ENCODE measurements around the gene KIAA0232.

KIAA0232 gene

DNA sequence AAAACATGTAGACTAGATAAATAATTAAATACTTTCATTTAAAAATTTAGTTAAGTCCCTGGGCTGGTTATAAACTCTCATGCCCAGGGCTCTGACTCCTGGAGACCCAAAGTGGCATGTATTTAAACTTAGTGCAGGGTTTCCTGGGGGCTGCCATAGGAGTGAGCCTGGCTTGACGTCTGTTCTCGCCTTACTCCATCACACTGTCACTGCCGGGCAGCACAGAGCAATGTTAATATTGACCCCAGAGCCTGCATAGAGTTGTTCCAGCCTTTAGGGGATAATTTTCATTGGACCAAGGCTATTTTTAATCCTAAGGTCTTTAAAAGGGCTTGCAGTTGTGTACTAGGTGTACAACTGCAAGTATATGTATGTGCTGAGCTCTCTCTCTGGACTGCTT, 31.2 kb downstream of the KIAA0232 start:
- no peak for ATAC-seq
- no peak for TF ChIP-seq ZFP3 (CRISPR knock-in tag; IDR thresholded peaks at IDR 0.05)
- no peak for TF ChIP-seq RARB (CRISPR knock-in tag; IDR thresholded peaks at IDR 0.05)
- TF ChIP-seq, protein P1, sequence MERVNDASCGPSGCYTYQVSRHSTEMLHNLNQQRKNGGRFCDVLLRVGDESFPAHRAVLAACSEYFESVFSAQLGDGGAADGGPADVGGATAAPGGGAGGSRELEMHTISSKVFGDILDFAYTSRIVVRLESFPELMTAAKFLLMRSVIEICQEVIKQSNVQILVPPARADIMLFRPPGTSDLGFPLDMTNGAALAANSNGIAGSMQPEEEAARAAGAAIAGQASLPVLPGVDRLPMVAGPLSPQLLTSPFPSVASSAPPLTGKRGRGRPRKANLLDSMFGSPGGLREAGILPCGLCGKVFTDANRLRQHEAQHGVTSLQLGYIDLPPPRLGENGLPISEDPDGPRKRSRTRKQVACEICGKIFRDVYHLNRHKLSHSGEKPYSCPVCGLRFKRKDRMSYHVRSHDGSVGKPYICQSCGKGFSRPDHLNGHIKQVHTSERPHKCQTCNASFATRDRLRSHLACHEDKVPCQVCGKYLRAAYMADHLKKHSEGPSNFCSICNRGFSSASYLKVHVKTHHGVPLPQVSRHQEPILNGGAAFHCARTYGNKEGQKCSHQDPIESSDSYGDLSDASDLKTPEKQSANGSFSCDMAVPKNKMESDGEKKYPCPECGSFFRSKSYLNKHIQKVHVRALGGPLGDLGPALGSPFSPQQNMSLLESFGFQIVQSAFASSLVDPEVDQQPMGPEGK (CRISPR knock-in tag; IDR thresholded peaks at IDR 0.05; ENCODE audit: borderline replicate concordance) = no peak
- no peak for TF ChIP-seq OSR1 (CRISPR knock-in tag; IDR thresholded peaks at IDR 0.05)
- TF ChIP-seq ZNF8 (CRISPR knock-in tag; IDR thresholded peaks at IDR 0.05) = no peak

DNA sequence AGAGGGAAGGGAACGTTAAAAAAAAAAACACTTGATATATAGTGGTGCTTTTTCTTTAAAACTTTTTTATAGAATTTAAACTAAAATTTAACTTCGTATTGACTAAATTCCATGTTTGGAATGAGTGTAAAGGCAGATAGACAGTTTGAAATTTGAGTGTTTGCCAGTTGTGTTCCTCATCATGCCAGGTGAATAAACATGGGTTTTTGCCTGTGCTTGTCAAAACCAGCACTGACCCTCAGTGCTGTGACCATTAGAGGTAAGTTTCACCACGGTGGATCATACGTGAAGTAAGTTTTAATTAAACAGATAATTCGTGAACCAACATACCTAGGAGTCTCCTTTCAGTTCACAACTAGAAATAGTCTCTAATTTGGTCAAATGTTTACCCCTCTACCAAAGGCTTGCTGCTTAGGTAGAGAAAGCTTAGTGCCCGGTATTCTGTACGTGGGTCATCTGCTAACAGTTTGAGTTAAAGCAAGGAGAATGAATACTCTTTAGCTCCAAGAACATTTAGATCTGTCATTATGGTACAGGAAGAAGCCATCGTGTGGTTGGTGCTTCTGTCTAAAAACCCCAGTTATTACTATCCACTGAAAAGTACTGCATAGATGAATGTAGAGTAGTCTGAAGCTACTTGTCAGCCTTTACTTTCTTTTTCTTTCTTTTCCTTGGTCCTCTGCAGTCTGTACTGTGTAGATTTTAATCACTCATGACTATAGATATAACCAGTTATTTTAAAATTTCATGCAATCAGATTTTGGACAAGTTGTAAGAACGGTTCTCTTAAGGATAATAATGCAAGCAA, 32.7 kb downstream of the KIAA0232 start:
- no peak for ATAC-seq
- TF ChIP-seq BACH2 (CRISPR knock-in tag; IDR thresholded peaks at IDR 0.05; ENCODE audit: borderline replicate concordance) (no peak), TCF4 (CRISPR knock-in tag; IDR thresholded peaks at IDR 0.05; ENCODE audit: borderline replicate concordance) (no peak), TSHZ2 (CRISPR knock-in tag; IDR thresholded peaks at IDR 0.05) (no peak), ARNTL (CRISPR knock-in tag; IDR thresholded peaks at IDR 0.05; ENCODE audit: borderline replicate concordance, low read depth) (no peak), ZFP30 (CRISPR knock-in tag; IDR thresholded peaks at IDR 0.05) (no peak), GLIS3 (CRISPR knock-in tag; IDR thresholded peaks at IDR 0.05) (no peak), TOX (CRISPR knock-in tag; IDR thresholded peaks at IDR 0.05; ENCODE audit: borderline replicate concordance) (no peak), CSDC2 (CRISPR knock-in tag; IDR thresholded peaks at IDR 0.05) (no peak), OSR1 (CRISPR knock-in tag; IDR thresholded peaks at IDR 0.05) (no peak), ISL1 (CRISPR knock-in tag; IDR thresholded peaks at IDR 0.05) (no peak), SNAI2 (CRISPR knock-in tag; IDR thresholded peaks at IDR 0.05) (no peak), ZC3H10 (CRISPR knock-in tag; IDR thresholded peaks at IDR 0.05) (no peak), ZNF565 (CRISPR knock-in tag; conservative IDR thresholded peaks at IDR 0.05; ENCODE audit: low read depth) (no peak), POU6F1 (CRISPR knock-in tag; IDR thresholded peaks at IDR 0.05; ENCODE audit: borderline replicate concordance, low read depth) (no peak)

DNA sequence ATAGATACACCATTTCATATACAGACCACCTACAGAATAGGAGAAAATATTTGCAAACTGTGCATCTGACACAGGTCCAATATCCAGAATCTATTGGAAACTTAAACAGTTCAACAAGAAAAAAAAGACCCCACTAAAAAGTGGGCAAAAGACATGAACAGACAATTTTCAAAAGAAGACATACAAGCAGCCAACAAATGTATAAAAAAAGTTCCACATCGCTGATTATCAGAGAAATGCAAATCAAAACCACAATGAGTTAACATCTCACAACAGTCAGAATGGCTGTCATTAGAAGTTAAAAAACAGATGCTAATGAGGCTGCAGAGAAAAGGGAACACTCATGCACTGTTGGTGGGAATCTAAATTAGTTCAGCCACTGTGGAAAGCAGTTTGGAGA, 36.8 kb downstream of the KIAA0232 start:
- no peak for ATAC-seq
- TF ChIP-seq ZNF70 (CRISPR knock-in tag; IDR thresholded peaks at IDR 0.05) (no peak), SNAI2 (CRISPR knock-in tag; IDR thresholded peaks at IDR 0.05) (no peak), ZNF8 (CRISPR knock-in tag; IDR thresholded peaks at IDR 0.05) (no peak), BACH2 (CRISPR knock-in tag; IDR thresholded peaks at IDR 0.05; ENCODE audit: borderline replicate concordance) (no peak), POU6F1 (CRISPR knock-in tag; IDR thresholded peaks at IDR 0.05; ENCODE audit: borderline replicate concordance, low read depth) (no peak), TCF4 (CRISPR knock-in tag; IDR thresholded peaks at IDR 0.05; ENCODE audit: borderline replicate concordance) (no peak), ZC3H10 (CRISPR knock-in tag; IDR thresholded peaks at IDR 0.05) (no peak), TOX (CRISPR knock-in tag; IDR thresholded peaks at IDR 0.05; ENCODE audit: borderline replicate concordance) (no peak), ARNTL (CRISPR knock-in tag; IDR thresholded peaks at IDR 0.05; ENCODE audit: borderline replicate concordance, low read depth) (no peak)
- TF ChIP-seq, protein P2, sequence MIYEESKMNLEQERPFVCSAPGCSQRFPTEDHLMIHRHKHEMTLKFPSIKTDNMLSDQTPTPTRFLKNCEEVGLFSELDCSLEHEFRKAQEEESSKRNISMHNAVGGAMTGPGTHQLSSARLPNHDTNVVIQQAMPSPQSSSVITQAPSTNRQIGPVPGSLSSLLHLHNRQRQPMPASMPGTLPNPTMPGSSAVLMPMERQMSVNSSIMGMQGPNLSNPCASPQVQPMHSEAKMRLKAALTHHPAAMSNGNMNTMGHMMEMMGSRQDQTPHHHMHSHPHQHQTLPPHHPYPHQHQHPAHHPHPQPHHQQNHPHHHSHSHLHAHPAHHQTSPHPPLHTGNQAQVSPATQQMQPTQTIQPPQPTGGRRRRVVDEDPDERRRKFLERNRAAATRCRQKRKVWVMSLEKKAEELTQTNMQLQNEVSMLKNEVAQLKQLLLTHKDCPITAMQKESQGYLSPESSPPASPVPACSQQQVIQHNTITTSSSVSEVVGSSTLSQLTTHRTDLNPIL (CRISPR knock-in tag; IDR thresholded peaks at IDR 0.05; ENCODE audit: low read depth) = no peak
- TF ChIP-seq, protein P1 (CRISPR knock-in tag; IDR thresholded peaks at IDR 0.05; ENCODE audit: borderline replicate concordance) = no peak
- TF ChIP-seq, protein P3, sequence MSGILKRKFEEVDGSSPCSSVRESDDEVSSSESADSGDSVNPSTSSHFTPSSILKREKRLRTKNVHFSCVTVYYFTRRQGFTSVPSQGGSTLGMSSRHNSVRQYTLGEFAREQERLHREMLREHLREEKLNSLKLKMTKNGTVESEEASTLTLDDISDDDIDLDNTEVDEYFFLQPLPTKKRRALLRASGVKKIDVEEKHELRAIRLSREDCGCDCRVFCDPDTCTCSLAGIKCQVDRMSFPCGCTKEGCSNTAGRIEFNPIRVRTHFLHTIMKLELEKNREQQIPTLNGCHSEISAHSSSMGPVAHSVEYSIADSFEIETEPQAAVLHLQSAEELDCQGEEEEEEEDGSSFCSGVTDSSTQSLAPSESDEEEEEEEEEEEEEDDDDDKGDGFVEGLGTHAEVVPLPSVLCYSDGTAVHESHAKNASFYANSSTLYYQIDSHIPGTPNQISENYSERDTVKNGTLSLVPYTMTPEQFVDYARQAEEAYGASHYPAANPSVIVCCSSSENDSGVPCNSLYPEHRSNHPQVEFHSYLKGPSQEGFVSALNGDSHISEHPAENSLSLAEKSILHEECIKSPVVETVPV (CRISPR knock-in tag; IDR thresholded peaks at IDR 0.05) = no peak

Measured in SK-N-SH treated with all-trans-retinoic acid at 6 μM for 48 hours (cell line).